ENCODE measurements around the gene PIGN. TPM values are rescaled to one million over a fixed set of nuclear protein-coding genes. Genes with fewer than 3 reads are reported as not detected.
A peak's percentile ranks its signal among the peaks of the same experiment; 100 is the strongest.

The PIGN gene
- 13.3 TPM for polyA plus RNA-seq (2012; ENCODE audit: insufficient read depth, insufficient read length)

- H3K4me3 ChIP-seq (ENCODE audit: low read length) = peak within 1 kb of the TSS; percentile 96
- DNase-seq (ENCODE audit: low read depth, low spot score) = peak; percentile 97
Observed at GRCh38 chr18:62186774-62187542, at the start of gene PIGN, which contains the start of gene RELCH. Gene PIGN, minus strand, starts transcription at chr18:62187056. Its CDS starts 25,703 bp downstream, at chr18:62161353. Gene RELCH, plus strand, starts transcription at chr18:62187255. Its CDS starts 251 bp downstream, at chr18:62187506.

DNA sequence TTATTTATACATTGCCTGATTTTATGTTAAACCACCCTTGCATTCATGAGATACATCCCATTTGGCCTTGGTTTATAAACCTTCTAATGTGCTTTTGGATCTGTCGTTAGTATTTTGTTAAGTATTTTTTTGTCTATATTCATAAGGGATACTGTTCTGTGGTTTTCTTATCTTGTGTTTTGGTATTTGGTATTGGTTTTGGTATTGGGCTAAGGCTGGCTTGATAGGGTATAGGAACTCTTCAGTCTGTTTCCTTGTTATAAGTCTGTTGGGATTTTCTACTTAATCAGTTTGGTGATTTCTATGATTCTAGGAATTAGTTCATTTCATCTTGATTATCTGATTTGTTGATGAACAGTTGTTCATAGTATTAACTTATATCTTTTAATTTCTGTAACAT lies 49.4 kb upstream of the PIGN start:
- DNase-seq (ENCODE audit: low read depth, low spot score) = no peak
- H3K4me3 ChIP-seq (ENCODE audit: low read length) = no peak overlapping the region

- no peak overlapping the region for H3K4me3 ChIP-seq (ENCODE audit: low read length)
- no peak for DNase-seq (ENCODE audit: low read depth, low spot score)
Observed at GRCh38 chr18:62226047-62226446, 39.2 kb upstream of the PIGN start.

GRCh38 chr18:62224229-62224628 lies 37.4 kb upstream of the PIGN start:
- no peak for DNase-seq (ENCODE audit: low read depth, low spot score)
- no peak overlapping the region for H3K4me3 ChIP-seq (ENCODE audit: low read length)

DNA sequence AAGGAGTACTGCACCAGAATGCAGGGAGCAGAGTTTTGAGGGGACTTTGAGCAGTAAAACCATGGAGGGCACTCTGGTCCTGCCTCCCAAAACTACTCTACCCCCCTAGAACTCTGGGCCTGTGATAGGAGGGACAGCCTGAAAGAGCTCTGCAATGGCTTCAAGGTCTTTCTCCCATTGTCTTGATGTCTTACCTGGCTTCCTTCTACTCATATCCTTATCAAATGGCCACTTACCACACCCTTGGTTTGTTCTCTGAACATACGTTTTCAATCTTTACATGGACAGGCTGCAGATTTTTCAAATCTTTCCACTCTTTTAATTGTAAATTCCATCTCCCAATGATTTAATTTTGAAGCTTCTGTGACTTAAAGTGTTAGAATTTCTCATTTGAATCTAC lies 27.9 kb upstream of the PIGN start:
- no peak overlapping the region for H3K4me3 ChIP-seq (ENCODE audit: low read length)
- no peak for DNase-seq (ENCODE audit: low read depth, low spot score)

DNA sequence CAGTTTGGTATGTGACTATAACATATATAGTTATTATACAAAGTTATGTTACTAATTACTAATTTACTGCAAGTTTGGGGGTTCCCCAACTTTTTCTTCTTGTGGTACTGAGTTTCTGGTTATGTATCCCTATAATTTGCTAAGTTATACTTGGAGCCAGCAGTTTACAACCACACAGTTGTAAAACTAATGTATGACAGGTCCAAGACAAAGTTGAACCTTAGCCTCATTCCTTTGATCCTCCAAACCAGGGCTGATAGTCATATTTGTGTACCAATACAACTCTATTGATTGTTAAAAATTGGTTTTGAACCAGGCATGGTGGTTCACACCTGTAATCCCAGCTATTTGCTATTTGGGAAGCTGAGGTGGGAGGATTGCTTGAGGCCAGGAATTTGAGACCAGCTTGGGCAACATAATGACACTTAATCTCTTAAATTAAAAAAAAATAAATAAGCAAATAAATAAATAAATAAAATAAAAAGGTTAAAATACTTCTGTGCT lies 24.5 kb upstream of the PIGN start:
- DNase-seq (ENCODE audit: low read depth, low spot score) = no peak
- H3K4me3 ChIP-seq (ENCODE audit: low read length) = no peak overlapping the region

- H3K4me3 ChIP-seq (ENCODE audit: low read length) = no peak overlapping the region
Observed at GRCh38 chr18:62210138-62210537, 23.3 kb upstream of the PIGN start.

DNA sequence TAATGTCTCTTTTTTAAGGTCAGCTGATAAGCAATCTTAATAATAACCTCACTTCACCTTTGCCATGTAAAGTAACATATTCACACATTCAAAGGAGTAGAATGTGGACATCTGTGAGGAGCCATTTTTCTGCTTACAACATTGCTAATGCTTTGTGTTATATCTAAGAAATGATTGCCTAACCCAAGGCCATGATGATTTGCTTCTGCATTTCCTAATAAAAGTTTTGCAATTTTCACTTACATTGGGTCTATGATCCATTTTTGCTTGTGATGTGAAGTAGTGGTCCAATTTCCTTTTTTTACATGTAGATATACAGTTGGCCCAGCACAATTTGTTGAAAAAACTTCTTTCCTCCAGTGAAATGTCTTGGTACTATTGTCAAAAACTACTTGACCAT lies 22.2 kb upstream of the PIGN start:
- no peak overlapping the region for H3K4me3 ChIP-seq (ENCODE audit: low read length)
- DNase-seq (ENCODE audit: low read depth, low spot score) = no peak

More at GRCh38 chr18:62210138-62210537, 23.3 kb upstream of the PIGN start:
- no peak for DNase-seq (ENCODE audit: low read depth, low spot score)

DNA sequence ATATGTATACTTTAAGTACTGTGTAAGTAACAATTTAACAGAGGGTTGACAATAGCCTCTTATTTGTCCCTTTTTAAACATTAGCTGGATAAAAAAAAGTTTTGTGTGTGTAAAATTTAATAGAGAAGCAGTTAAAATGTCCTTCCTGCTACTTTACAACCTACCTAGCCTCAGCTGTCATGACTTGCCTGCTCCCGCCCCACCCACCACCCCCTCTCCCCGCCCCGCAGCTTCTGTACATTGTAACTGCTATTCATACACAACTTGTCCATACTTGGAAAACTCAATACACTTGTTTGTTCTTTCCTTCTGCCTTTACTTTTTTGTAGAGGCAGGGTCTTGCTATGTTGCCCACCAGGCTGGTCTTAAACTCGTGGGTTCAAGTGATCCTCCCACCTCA lies 19.7 kb upstream of the PIGN start:
- H3K4me3 ChIP-seq (ENCODE audit: low read length) = no peak overlapping the region
- DNase-seq (ENCODE audit: low read depth, low spot score) = no peak

- H3K4me3 ChIP-seq (ENCODE audit: low read length) = no peak overlapping the region
- no peak for DNase-seq (ENCODE audit: low read depth, low spot score)
Observed at GRCh38 chr18:62205824-62206223, 19.0 kb upstream of the PIGN start.

DNA sequence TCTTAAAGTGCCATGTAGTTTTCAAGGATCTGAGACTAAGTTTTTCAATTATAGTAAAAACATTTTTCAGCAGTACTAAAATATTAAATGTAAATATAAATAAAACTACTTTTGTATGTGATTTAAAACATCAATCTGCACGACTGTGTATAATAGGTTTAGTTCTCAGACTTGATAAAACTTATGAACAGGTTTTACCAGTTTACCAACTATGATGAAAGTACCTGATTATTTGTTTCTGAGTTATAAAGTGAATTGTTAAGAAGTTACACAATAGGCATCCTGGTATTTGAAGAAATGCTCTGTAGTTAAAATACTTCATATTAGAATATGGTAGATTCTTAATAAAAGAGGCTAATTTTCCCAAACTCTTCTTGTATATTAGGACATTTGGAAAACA lies 15.0 kb upstream of the PIGN start:
- no peak overlapping the region for H3K4me3 ChIP-seq (ENCODE audit: low read length)
- no peak for DNase-seq (ENCODE audit: low read depth, low spot score)

GRCh38 chr18:62200121-62200914 lies 13.5 kb upstream of the PIGN start:
- H3K4me3 ChIP-seq (ENCODE audit: low read length) = no peak overlapping the region
- DNase-seq (ENCODE audit: low read depth, low spot score) = no peak

DNA sequence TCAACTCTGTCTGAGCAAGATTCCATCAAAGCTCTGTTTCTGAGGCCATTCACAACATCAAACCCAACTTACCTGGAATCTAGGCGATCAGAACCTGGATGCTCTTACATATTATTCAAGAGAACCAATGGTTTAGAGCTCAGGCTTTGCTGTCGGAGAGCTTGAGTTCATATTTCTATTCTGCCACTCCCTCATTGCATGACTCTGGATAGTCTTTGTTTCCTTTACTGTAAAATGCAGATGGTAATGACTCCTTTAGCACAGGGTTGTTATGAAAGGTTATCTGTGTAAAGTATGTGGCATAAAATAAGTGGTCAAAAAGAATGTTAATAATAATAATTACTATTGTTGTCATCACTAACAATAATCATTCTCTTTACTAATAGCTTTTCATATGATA lies 12.8 kb upstream of the PIGN start:
- no peak overlapping the region for H3K4me3 ChIP-seq (ENCODE audit: low read length)
- DNase-seq (ENCODE audit: low read depth, low spot score) = no peak

GRCh38 chr18:62198259-62198658 lies 11.4 kb upstream of the PIGN start:
- DNase-seq (ENCODE audit: low read depth, low spot score) = no peak

DNA sequence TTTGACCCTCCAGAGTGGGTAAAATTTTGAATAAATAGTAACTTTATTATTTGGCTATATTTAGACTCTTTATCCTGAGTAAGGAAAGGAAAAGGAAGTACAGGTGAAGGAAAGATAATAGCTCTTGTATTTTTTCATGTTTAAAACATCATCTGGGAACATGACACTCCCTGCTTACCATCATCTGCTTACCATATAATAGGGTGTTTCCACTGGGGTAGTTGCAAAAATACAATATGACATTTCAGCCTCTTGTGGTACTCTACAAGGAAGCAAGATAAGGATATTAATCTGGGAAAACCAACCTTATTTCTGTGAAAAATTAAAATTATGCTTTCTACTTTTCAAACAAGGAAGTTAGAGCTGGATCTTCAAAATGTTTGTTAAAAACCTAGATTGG lies 10.1 kb upstream of the PIGN start:
- H3K4me3 ChIP-seq (ENCODE audit: low read length) = no peak overlapping the region
- no peak for DNase-seq (ENCODE audit: low read depth, low spot score)

More at GRCh38 chr18:62198259-62198658, 11.4 kb upstream of the PIGN start:
- no peak overlapping the region for H3K4me3 ChIP-seq (ENCODE audit: low read length)

- no peak for DNase-seq (ENCODE audit: low read depth, low spot score)
- no peak overlapping the region for H3K4me3 ChIP-seq (ENCODE audit: low read length)
Observed at GRCh38 chr18:62196079-62196478, 9.2 kb upstream of the PIGN start.

- no peak for DNase-seq (ENCODE audit: low read depth, low spot score)
- H3K4me3 ChIP-seq (ENCODE audit: low read length) = no peak overlapping the region
Observed at GRCh38 chr18:62189208-62189607, 2.4 kb upstream of the PIGN start.

DNA sequence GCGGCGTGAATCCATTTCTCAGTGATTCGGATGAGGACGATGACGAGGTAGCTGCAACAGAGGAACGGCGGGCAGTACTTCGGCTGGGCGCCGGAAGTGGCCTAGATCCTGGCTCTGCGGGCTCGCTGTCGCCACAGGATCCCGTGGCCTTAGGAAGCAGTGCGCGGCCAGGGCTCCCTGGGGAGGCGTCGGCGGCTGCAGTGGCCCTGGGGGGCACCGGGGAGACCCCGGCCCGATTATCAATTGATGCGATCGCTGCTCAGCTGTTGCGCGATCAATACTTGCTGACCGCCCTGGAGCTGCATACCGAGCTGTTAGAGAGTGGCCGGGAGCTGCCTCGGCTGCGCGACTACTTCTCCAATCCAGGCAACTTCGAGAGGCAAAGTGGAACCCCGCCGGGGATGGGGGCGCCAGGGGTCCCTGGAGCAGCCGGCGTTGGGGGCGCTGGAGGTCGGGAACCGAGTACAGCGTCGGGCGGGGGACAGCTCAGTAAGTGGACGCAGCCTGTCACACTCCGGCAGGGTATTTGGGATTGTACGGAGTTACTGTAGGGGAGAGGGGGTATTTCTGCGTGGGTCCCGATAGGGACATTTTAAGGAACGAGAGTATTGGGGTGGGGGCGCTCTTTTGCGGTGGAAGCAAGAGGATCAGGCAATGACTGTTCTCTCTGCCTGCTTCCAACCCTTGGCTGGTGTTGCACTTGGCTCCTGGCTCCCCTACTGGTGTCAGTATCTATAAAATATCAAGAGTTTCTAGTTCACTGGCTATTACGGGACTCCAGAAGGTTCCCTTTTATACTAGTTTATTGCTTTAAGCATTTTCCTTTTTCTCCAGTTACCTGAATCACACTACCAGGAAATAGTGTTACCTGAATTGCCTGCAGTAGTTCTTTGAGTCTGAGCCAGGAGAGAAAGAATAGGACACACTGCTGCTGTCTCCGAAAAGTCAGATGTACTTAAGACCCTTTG lies 971 bp upstream of the PIGN start:
- peak; percentile 23 for DNase-seq (ENCODE audit: low read depth, low spot score)
- peak overlapping the region; percentile 96 for H3K4me3 ChIP-seq (ENCODE audit: low read length)

GRCh38 chr18:62186499-62186773 lies 420 bp downstream of the PIGN start:
- H3K4me3 ChIP-seq (ENCODE audit: low read length) = peak overlapping the region; percentile 96
- DNase-seq (ENCODE audit: low read depth, low spot score) = no peak
